H9 (cell line): Measurements from ENCODE around the gene CSF2. TPM values are rescaled to one million over a fixed set of nuclear protein-coding genes. Genes with fewer than 3 reads are reported as not detected.

ENCODE experiments used
- DNase-seq: peaks from one replicate; pipeline ENCODE4 v3.0.0-alpha.2; 2017
- H2AFZ ChIP-seq: one replicate; pipeline ENCODE4 v1.6.1; 2013; ENCODE audit warnings: mild to moderate bottlenecking, low read length, control low read depth, moderate library complexity
- H2AK5ac ChIP-seq: 2 replicates; pipeline ENCODE4 v1.6.1; 2013; ENCODE audit warnings: low read length, control low read depth, mixed read lengths; ENCODE audit not compliant: insufficient read length
- H2BK120ac ChIP-seq: one replicate; pipeline ENCODE4 v1.6.1; 2013; ENCODE audit warnings: low read depth, mild to moderate bottlenecking, low read length, control low read depth, inconsistent platforms; ENCODE audit not compliant: poor library complexity, severe bottlenecking
- H2BK12ac ChIP-seq: 2 replicates; pipeline ENCODE4 v1.6.1; 2013; ENCODE audit warnings: low read length, control low read depth, mixed read lengths, low read depth; ENCODE audit not compliant: insufficient read length
- H2BK15ac ChIP-seq: 2 replicates; pipeline ENCODE4 v1.6.1; 2013; ENCODE audit warnings: low read depth, low read length, control low read depth
- H2BK20ac ChIP-seq: one replicate; pipeline ENCODE4 v1.6.1; 2013; ENCODE audit warnings: low read depth, mild to moderate bottlenecking, low read length, control low read depth, inconsistent platforms; ENCODE audit not compliant: poor library complexity, severe bottlenecking
- H2BK5ac ChIP-seq: 2 replicates; pipeline ENCODE4 v1.6.1; 2013; ENCODE audit warnings: low read length, control low read depth, mixed read lengths; ENCODE audit not compliant: insufficient read length
- H3K14ac ChIP-seq: 2 replicates; pipeline ENCODE4 v1.6.1; 2013; ENCODE audit warnings: low read length, control low read depth; ENCODE audit not compliant: insufficient read depth
- H3K18ac ChIP-seq: 2 replicates; pipeline ENCODE4 v1.6.1; 2013; ENCODE audit warnings: low read depth, mild to moderate bottlenecking, mixed read lengths, low read length, control low read depth; ENCODE audit not compliant: insufficient read length
- H3K23ac ChIP-seq: 2 replicates; pipeline ENCODE4 v1.6.1; 2013; ENCODE audit warnings: low read length, control low read depth, mixed read lengths, low read depth; ENCODE audit not compliant: insufficient read length
- H3K23me2 ChIP-seq: 2 replicates; pipeline ENCODE4 v1.6.1; 2013; ENCODE audit warnings: low read depth, mild to moderate bottlenecking, mixed read lengths, low read length, control low read depth; ENCODE audit not compliant: insufficient read length, poor library complexity, severe bottlenecking
- H3K27ac ChIP-seq: 2 replicates; pipeline ENCODE4 v1.5.1; 2013; ENCODE audit warnings: low read length, control low read depth, mixed read lengths, low read depth; ENCODE audit not compliant: insufficient read length
- H3K27me3 ChIP-seq: 2 replicates; pipeline ENCODE4 v1.6.1; 2013; ENCODE audit warnings: low read length, control low read depth, inconsistent platforms; ENCODE audit not compliant: insufficient read depth
- H3K4ac ChIP-seq: 2 replicates; pipeline ENCODE4 v1.6.1; 2013; ENCODE audit warnings: low read depth, mild to moderate bottlenecking, control low read depth, inconsistent platforms, low read length, moderate library complexity
- H3K4me1 ChIP-seq: 2 replicates; pipeline ENCODE4 v1.6.1; 2013; ENCODE audit warnings: low read length, control low read depth, inconsistent platforms; ENCODE audit not compliant: insufficient read depth
- H3K4me2 ChIP-seq: 2 replicates; pipeline ENCODE4 v1.6.1; 2013; ENCODE audit warnings: low read length, control low read depth, mixed read lengths; ENCODE audit not compliant: insufficient read length, insufficient read depth
- H3K56ac ChIP-seq: 2 replicates; pipeline ENCODE4 v1.6.1; 2013; ENCODE audit warnings: low read depth, mild to moderate bottlenecking, mixed read lengths, low read length, control low read depth; ENCODE audit not compliant: insufficient read length
- H3K79me1 ChIP-seq: 2 replicates; pipeline ENCODE4 v1.6.1; 2013; ENCODE audit warnings: low read depth, mild to moderate bottlenecking, moderate library complexity, low read length, control low read depth, inconsistent platforms; ENCODE audit not compliant: insufficient read depth, poor library complexity, severe bottlenecking
- H3K79me2 ChIP-seq: 2 replicates; pipeline ENCODE4 v1.6.1; 2013; ENCODE audit warnings: low read length, control low read depth, inconsistent platforms; ENCODE audit not compliant: insufficient read depth
- H3K9ac ChIP-seq: 2 replicates; pipeline ENCODE4 v1.6.1; 2013; ENCODE audit warnings: low read length, control low read depth, mixed read lengths; ENCODE audit not compliant: insufficient read length; ENCODE audit errors: extremely low read depth
- H3K9me3 ChIP-seq: one replicate; pipeline ENCODE4 v1.6.1; 2013; ENCODE audit warnings: low read depth, low read length, inconsistent platforms; ENCODE audit not compliant: control insufficient read depth
- H3T11ph ChIP-seq: one replicate; pipeline ENCODE4 v1.6.1; 2013; ENCODE audit warnings: mild to moderate bottlenecking, low read length, control low read depth, inconsistent platforms
- H4K20me1 ChIP-seq: one replicate; pipeline ENCODE4 v1.6.1; 2013; ENCODE audit not compliant: control insufficient read depth, insufficient read length, insufficient read depth
- H4K5ac ChIP-seq: 2 replicates; pipeline ENCODE4 v1.6.1; 2013; ENCODE audit warnings: low read depth, mild to moderate bottlenecking, mixed read lengths, low read length, control low read depth; ENCODE audit not compliant: insufficient read length
- H4K8ac ChIP-seq: replicated peaks from 2 replicates; pipeline ENCODE4 v1.6.1; 2013; ENCODE audit warnings: low read length, control low read depth, mixed read lengths, low read depth; ENCODE audit not compliant: insufficient read length
- H4K91ac ChIP-seq: 2 replicates; pipeline ENCODE4 v1.6.1; 2013; ENCODE audit warnings: low read depth, mild to moderate bottlenecking, moderate library complexity, mixed read lengths, low read length, control low read depth; ENCODE audit not compliant: insufficient read length
- H3K27ac Mint-ChIP-seq, 3 experiments: 2 replicates in 2 of 3; 3 replicates in 1 of 3; pipeline ENCODE4 v1.8.0; 2020 to 2021; ENCODE audit warnings: mixed read lengths in 3 of 3, mild to moderate bottlenecking in 1 of 3, moderate library complexity in 1 of 3
- H3K27me3 Mint-ChIP-seq: 2 replicates; pipeline ENCODE4 v1.8.0; 2021; ENCODE audit warnings: low read depth, mild to moderate bottlenecking, moderate library complexity, mixed read lengths
- H3K36me3 Mint-ChIP-seq, 3 experiments: 2 replicates in 2 of 3; 3 replicates in 1 of 3; pipeline ENCODE4 v1.8.0; 2020 to 2021; ENCODE audit warnings: low read depth in 3 of 3, mixed read lengths in 3 of 3; ENCODE audit not compliant: insufficient read depth in 1 of 3
- H3K4me1 Mint-ChIP-seq, 2 experiments: 2 replicates each; pipeline ENCODE4 v1.8.0; 2020; ENCODE audit warnings: mixed read lengths in 2 of 2
- H3K4me3 Mint-ChIP-seq, 2 experiments: 2 replicates in 1 of 2; 3 replicates in 1 of 2; pipeline ENCODE4 v1.8.0; 2020 to 2021; ENCODE audit warnings: mild to moderate bottlenecking in 2 of 2, mixed read lengths in 2 of 2, moderate library complexity in 1 of 2
- H3K9me3 Mint-ChIP-seq, 2 experiments: 2 replicates in 1 of 2; 3 replicates in 1 of 2; pipeline ENCODE4 v1.8.0; 2020; ENCODE audit warnings: mild to moderate bottlenecking in 2 of 2, mixed read lengths in 2 of 2, moderate library complexity in 1 of 2
- WGBS: extraction: QIAGEN DNeasy Blood & Tissue Kit; methylation state at CpG from one replicate; pipeline ENCODE4 v1.1.7; 2013; ENCODE audit warnings: missing lambda C conversion rate, low lambda C conversion rate, mixed read lengths; ENCODE audit not compliant: insufficient read length; ENCODE audit errors: extremely low coverage; 5-methylcytosine and 5-hydroxymethylcytosine counted together
- total RNA-seq: library from RNA; stranded (reverse); gene quantifications from 2 replicates; pipeline ENCODE4 v1.2.1, GENCODE V29; 2021
- TF ChIP-seq, protein P1 (sequence below): fragments of 200-600 bp; sonication (generic); conservative IDR thresholded peaks from 3 replicates; pipeline ENCODE4 v1.8.0; 2021; ENCODE audit warnings: antibody characterized with exemption, mild to moderate bottlenecking

The CSF2 gene
- total RNA-seq, 1 experiment from 2014 or later: not detected

DNA sequence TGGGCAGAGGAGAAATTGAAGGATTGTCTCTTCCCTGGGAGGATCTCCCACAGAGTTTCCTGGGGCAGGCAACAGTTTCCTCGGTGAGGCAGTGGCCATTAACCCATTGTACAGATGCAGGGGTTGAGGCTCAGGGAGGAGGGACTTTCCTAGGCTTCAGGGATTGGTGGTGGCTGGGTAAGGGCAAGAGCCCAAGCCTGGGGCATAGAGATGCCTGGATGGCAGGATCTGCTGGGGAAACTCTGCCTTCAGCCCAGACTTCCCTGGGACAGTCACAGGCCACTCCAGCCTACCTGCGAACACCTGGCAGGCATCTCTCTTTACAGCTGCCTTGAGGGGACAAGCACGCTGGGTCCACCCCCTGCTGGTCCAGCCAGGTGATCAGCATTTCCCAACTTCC is 3.6 kb upstream of the CSF2 start:
- Histone ChIP-seq H3K14ac (no peak overlapping the region), H3K23me2 (no peaks in the 10 kb centered on the region), H3K18ac (no peak overlapping the region), H3K4me1 (no peaks in the 10 kb centered on the region), H2AFZ (no peak overlapping the region), H3K27me3 (no peaks in the 10 kb centered on the region), H3K56ac (no peak overlapping the region), H3K9me3 (no peaks in the 10 kb centered on the region), H3K4me2 (no peak overlapping the region), H3K79me2 (no peaks in the 10 kb centered on the region), H3K4ac (no peak overlapping the region), H4K91ac (no peak overlapping the region), H2BK120ac (no peak overlapping the region), H4K5ac (no peak overlapping the region), H2BK5ac (no peak overlapping the region), H3T11ph (no peak overlapping the region), H4K8ac (no peak overlapping the region), H3K23ac (no peak overlapping the region), H4K20me1 (no peaks in the 10 kb centered on the region), H2AK5ac (no peak overlapping the region), H3K9ac (no peak overlapping the region), H2BK12ac (no peak overlapping the region), H3K79me1 (no peaks in the 10 kb centered on the region), H2BK15ac (no peak overlapping the region), H3K27ac (no peak overlapping the region), H2BK20ac (no peak overlapping the region)
- WGBS: no CpG with 5 or more reads among the region's 3 CpGs
- Mint-ChIP-seq H3K36me3 (no peaks in the 10 kb centered on the region), H3K27ac (no peak overlapping the region), H3K4me3 (no peak overlapping the region), H3K4me1 (peaks cover 3 to 6% of the 10 kb centered on the region in 2 experiments; a peak in 3 of 4 replicates), H3K27me3 (no peaks in the 10 kb centered on the region; the same call in none of the 2 replicates), H3K9me3 (no peaks in the 10 kb centered on the region; a peak in 1 of 5 replicates)
- TF ChIP-seq, protein P1, sequence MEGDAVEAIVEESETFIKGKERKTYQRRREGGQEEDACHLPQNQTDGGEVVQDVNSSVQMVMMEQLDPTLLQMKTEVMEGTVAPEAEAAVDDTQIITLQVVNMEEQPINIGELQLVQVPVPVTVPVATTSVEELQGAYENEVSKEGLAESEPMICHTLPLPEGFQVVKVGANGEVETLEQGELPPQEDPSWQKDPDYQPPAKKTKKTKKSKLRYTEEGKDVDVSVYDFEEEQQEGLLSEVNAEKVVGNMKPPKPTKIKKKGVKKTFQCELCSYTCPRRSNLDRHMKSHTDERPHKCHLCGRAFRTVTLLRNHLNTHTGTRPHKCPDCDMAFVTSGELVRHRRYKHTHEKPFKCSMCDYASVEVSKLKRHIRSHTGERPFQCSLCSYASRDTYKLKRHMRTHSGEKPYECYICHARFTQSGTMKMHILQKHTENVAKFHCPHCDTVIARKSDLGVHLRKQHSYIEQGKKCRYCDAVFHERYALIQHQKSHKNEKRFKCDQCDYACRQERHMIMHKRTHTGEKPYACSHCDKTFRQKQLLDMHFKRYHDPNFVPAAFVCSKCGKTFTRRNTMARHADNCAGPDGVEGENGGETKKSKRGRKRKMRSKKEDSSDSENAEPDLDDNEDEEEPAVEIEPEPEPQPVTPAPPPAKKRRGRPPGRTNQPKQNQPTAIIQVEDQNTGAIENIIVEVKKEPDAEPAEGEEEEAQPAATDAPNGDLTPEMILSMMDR: no peak
- no peak for DNase-seq
